Daoy (cell line): ENCODE data around the gene PPP1R7. TPM values are rescaled to one million over a fixed set of nuclear protein-coding genes. Genes with fewer than 3 reads are reported as not detected.

Experiments
- DNase-seq: peaks from one replicate; pipeline ENCODE4 v3.0.0-alpha.2; 2015; ENCODE audit warnings: low read depth
- total RNA-seq: library from RNA; depleted of rRNA; stranded (reverse); fragments of >200 nt; shearing (Covaris generic); gene quantifications from 2 replicates; pipeline ENCODE4 v1.2.3, GENCODE V29; 2014

PPP1R7 gene
- total RNA-seq, 1 experiment from 2014 or later, result 74.7 TPM

DNA sequence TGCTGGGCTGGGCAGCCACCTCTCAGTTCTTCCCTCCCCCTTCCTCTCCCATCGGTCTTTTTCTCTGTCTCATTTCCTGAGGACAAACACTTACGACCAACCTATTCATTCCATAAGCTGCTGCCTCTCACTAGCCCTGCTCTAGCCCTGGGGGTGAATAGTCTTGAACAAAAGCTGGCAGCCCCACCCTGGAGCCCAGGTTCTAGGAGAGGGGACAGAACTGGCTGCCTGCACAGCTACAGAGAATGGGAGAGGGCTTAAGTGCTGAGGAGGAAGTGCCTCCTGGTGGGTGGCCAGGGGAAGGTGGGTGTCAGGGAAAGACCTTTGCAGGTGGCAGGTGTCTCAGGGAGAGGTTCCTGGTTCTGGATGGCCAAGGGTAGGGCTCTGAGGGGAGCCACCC, 61.0 kb downstream of the PPP1R7 start:
- DNase-seq, result no peak

DNA sequence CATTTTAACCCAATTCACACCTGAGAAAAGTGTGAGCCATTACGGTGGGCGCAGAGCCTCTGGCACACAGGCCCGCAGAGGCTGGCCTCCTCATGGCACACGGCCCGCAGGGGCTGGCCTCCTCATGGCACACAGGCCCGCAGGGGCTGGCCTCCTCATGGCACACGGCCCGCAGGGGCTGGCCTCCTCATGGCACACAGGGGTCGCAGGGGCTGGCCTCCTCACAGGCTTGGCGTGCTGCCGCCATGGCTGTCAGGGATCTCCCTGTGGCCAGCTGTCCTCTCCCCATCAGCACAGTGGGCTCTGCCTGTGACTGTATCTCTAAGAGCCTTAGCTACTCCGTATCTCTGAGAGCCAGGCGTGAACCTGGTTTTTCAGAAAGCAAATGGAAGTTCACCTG, 62.8 kb downstream of the PPP1R7 start:
- DNase-seq, result no peak

DNA sequence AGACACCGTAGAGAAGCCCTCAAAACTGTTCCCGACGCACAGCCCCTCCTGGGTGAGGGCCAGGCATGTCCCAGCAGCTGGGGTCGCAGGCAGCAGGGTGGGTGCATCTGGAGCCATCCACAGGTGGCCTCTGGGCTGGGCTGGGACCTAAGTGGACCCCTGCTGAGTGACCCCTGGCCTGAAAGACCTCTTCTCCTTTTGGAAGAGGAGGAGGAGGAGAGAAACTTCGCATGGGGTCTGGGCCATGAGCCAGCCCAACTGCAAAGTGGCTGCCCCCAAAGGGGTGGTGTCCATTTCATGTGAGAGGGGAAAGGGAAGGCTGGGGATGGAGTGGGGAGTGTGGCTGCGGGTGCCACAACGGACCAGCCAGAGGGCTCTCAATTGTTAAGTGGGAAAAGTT, 63.3 kb downstream of the PPP1R7 start:
- no peak for DNase-seq

DNA sequence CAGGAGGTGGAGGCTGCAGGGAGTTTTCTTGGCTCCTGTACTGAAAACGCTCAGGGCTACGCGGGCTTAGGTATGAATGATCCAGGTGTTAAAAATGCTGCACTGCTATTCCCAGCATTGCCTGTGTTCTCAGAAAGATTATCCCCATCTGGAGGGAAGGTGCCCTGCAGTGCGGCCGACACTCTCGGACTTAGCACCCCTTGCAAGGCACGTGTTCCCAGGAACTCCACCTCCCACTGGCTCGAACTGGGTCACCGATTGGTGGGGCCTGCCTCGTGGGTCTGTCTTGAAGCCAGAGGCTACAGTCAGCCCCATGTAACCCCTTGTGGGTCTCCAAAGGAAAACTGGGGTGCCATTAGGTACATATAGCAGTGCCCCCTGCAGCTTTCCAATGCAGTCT, 63.9 kb downstream of the PPP1R7 start:
- no peak for DNase-seq

DNA sequence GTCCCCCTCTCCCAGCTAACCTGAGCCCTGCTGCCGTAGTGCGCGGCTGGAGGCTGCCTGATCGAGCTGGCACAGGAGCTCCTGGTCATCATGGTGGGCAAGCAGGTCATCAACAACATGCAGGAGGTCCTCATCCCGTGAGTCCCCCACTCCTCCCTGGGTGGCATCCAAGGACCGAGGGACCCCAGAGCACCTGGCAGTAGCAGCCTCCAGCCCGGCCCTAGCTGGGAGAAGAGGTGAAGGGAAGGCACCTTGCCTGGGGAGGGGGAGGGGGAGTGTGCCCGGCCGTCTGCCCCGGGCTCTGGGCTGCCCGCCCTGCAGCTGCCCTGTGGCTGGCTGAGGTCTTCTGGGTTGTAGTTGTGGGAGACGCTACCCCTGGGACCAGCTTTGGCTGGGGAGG, 64.5 kb downstream of the PPP1R7 start:
- DNase-seq, result no peak

DNA sequence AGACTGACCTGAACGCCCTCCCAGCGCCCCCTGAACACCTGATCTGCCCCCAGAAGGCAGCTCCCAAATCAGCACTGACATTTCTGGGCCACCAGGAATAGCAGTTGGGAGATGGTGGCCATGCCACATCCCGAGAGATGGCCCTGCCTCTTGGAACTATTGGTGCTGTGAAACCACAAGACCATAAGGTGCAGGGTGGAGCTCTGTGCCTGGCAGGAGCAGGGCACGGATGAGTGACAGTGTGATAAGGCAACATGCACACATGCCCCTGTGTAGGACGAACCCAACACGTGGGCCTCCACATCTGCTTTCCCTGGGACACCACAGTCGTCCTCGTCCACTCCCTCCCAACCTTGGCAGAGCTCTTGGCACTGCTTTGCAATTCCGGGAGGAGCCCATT, 65.2 kb downstream of the PPP1R7 start:
- DNase-seq, result no peak

DNA sequence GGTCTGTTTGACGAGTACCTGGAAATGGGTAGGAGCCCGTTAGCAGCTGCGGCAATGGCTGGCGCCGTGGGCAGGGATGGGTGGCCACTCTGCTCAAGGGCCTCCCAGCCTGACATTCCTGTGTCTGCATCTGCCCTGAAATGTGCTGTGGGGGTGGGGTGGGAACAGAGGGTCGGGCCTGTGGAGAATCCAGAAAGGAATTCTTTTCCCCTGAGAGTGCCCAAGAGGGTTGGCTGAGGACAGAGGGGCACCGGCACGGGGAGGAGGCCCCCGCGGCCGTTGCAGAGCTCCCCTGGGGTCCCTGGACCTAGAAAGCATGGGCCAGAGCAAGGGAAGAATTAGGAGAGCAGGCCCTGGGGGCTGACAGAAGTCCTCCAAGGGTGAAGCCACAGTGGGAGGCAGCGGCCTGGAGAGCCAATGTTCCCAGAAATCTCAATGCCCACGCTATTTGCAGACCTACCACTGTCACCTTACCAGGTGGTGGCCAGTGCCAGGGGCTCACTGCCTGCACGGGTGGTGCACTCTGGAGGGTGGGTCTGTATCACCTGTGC, 66.0 kb downstream of the PPP1R7 start:
- DNase-seq, result no peak

DNA sequence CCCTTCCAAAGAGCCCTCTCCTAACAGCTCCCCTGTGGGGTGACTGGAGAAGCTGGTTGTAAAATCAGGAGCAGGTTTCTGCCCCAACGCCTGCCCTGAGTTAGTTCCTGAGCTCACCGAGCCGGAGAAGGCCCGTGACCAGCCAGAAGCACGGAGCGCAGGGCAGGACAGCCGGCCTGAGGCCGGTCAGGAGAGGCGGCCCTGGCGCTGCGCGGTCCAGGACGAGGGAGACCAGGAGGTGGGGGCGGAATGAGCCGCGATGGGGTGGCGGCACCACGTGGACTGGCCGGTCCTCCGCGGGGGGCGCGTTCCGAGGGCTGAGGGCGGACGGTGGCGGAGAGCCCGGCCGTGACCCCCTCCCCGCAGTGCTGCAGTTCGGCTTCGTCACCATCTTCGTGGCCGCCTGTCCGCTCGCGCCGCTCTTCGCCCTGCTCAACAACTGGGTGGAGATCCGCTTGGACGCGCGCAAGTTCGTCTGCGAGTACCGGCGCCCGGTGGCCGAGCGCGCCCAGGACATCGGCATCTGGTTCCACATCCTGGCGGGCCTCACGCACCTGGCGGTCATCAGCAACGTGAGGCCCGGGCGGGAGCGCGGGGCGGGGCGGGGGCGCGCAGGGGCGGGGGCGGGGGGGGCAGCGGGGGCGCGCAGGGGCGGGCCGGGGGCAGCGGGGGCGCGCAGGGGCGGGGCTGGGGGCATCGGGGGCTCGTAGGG, 67.2 kb downstream of the PPP1R7 start:
- DNase-seq, result peak; percentile 70

DNA sequence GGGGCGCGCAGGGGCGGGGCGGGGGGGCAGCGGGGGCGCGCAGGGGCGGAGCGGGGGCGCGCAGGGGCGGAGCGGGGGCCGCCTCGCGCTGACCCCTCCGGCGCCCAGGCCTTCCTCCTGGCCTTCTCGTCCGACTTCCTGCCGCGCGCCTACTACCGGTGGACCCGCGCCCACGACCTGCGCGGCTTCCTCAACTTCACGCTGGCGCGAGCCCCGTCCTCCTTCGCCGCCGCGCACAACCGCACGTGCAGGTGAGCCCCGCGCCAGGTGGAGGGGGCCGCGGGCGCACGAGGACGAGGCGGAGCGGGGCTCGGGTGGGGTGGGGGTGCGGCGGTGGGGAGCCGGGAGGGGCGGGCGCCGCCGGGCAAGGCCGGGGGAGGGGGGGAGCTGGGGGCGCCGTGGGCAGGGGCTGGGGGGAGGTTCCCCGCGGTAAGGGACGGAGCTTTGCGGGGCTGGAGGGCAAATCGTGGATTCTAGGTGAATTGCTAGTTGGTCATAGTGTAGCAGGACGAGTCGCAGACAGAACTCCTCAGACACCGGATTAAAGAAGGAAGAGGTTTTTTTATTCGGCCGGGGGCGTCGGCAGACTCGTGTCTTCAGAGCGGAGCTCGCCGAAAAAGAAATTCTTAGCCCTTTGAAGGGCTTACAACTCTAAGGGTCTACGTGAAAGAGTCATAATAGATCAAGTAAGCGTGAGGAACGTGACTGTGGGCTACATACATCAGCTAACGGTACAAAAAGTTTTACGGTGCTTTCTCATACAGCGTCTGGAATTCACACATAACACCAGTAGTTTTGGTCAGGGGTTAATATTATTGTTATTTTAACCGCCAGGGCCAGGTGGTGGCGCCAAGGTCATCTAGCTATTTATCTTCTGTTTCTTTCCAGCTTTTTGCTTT, 68.1 kb downstream of the PPP1R7 start:
- peak; percentile 65 for DNase-seq

DNA sequence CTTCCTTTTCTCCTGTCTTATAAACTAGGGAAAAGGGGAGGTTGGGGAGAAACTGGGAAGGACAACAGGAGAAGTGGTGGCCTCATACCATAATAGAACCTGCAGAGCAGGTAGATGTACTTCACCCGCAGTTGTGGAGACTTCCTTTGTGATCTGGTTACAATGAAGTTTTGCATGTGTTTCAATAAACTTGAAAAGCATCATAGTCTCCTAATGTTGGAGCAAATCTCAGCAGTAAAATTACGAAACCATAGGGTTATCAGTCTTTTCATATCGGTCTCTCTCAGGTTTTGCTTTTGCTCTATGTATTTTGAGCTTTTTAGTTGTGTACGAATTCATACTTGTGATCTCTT, 68.7 kb downstream of the PPP1R7 start:
- no peak for DNase-seq

DNA sequence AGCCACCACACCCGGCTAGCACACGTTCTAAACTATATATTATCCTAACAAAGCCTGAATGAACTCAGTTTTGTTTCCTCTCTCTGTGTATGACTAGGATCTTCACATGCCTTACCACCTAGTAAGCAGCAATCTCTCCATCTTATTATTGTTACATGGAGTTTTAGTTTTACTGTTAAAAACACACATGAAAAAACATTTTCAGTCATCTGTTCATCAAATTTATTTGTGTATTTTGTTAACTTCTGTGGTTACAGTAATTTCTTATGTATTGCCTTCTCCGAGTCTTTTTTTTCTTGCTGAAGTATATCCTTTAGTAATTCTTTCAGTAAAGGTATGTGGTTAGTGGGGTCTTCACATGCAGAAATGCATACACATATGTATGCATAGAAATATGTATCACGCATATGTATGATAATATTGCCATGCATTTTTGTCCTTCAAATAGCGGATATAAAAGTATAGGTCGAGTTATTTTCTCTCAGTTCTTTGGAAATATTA, 69.6 kb downstream of the PPP1R7 start:
- DNase-seq, result no peak

DNA sequence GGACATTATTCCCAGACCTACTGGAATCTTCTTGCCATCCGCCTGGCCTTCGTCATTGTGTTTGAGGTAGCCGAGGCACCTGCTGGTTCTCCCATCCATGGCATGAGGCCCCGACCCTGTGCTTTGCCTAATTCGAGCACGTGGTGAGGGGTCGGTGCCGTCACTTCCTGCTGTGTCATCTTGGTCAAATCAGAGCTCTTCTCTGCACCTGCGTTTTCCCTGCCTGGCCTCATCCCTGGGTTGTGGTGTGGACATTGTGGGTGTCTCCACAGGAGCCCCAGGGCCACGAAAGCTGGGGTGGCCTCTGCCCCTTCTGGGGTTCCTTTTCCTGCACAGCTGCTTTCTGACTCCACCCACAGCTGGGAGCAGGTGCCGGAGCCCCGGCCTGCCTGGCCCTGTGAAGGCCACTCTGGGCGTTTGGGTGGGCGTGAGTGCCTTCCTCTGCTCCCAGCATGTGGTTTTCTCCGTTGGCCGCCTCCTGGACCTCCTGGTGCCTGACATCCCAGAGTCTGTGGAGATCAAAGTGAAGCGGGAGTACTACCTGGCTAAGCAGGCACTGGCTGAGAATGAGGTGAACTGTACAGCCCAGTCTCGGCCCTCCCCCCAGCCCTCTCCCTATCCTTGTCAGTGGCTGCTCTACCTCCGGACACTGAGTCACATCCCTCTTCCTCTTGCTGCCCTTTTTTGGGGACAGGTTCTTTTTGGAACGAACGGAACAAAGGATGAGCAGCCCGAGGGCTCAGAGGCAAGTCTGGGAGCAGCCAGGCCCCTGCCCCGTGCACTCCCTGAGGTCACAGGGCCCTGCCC, 73.1 kb downstream of the PPP1R7 start:
- peak; percentile 35 for DNase-seq

DNA sequence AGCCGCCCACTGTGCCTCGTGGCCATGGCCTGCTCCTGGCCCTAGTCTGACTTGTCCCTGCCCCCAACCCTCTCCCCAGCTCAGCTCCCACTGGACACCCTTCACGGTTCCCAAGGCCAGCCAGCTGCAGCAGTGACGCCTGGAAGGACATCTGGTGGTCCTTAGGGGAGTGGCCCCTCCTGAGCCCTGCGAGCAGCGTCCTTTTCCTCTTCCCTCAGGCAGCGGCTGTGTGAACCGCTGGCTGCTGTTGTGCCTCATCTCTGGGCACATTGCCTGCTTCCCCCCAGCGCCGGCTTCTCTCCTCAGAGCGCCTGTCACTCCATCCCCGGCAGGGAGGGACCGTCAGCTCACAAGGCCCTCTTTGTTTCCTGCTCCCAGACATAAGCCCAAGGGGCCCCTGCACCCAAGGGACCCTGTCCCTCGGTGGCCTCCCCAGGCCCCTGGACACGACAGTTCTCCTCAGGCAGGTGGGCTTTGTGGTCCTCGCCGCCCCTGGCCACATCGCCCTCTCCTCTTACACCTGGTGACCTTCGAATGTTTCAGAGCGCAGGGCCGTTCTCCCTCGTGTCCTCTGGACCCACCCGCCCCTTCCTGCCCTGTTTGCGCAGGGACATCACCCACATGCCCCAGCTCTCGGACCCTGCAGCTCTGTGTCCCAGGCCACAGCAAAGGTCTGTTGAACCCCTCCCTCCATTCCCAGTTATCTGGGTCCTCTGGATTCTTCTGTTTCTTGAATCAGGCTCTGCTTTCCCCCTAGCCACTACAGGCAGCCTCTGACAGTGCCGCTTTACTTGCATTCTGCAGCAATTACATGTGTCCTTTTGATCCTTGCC, 74.0 kb downstream of the PPP1R7 start:
- peak; percentile 70 for DNase-seq

DNA sequence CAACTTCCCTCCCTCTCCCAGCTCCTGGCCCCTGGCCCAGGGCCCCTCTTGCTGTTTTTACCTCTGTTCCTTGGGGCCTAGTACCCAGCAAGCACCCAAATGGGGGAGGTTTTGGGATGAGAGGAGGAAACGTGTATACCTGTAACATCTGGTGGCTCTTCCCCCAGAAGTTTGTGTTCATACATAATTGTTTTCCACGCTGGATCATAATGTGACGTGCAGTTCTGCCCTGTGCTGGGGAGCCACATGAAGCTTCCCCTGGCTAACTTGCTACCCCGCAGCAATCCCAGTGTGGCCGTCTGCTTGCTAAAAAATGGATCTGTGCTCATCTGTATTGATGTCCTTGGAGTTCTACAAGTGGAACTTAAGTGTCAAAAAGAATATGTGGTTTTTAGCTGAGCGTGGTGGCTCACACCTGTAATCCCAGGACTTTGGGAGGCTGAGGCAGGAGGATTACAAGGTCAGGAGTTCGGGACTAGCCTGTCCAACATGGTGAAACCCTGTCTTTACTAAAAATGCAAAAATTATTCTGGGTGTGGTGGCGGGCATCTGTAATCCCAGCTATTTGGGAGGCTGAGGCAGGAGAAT, 74.7 kb downstream of the PPP1R7 start:
- no peak for DNase-seq

DNA sequence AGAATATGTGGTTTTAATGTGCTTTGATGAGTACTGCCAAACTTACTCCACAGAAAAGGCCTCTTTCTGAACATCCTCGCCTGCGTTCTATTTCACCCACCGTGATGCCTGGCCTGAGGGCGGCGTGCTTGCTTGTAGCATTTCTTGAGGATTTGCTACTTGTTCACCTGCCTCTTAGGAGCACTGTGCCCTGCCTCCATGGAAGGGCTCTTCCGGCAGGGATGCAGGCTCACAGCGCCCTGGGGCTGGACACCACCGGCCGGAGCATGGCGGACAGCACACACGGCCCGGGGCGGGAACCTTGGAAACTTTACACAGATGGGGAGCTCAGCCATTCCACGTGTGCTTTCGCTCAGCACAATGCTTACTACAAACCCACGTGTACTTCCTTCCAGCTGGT, 75.3 kb downstream of the PPP1R7 start:
- no peak for DNase-seq

DNA sequence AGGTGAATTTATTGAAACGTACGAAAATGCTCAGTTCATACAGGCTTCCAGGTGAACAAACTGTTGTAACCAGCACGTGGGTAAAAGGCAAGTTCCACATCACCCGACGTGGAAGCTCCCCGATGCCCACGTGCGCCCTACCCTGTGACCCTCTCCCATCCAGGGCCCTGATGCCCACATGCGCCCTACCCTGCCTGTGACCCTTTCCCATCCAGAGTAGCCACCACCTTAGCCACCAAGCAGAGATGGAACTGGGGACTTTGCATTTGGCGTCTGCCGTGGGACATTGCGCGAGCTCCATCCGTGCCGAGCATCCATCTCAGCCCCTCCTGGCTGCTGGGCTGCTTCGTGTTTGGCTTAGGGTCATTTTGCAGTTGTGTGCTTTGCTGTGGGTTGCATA, 75.7 kb downstream of the PPP1R7 start:
- no peak for DNase-seq

DNA sequence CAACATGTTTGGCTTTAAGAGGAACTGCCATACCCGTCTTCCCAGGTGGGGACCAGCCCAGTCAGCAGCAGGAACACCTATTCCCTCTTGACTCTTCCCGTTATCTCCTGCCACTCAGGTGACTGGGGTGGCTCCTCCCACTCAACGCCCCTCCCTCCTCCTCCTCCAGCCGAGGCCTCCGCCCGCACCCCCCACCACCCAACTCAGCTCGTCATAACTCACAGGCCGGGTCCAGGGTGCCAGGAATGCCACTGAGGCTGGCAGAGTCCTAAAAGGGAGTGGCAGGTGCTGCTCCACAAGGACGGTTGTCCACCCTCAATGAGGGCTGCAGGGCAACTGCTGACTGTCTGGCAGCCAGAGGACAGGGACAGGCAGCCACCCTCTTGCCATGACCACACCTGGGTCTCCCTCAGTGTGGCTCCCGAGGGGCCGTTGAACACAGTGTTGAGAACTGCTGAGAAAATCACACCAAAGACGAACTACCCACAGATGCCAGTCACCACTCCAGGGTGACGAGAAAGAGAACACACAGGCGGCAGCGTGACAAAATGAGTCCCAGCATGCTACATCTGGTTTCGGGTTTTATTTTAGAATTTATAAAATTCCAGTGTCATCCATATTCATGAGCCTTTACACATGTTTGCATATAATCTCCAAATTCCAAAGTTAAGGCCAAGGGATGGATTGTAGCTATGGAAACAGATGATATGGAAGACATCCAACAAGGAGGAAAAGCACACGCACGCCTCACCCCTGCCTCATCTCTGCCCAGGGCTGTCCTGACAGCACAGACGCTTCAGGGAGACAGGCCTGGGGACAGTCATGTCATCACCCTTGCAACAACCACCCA, 76.7 kb downstream of the PPP1R7 start:
- DNase-seq, result no peak

DNA sequence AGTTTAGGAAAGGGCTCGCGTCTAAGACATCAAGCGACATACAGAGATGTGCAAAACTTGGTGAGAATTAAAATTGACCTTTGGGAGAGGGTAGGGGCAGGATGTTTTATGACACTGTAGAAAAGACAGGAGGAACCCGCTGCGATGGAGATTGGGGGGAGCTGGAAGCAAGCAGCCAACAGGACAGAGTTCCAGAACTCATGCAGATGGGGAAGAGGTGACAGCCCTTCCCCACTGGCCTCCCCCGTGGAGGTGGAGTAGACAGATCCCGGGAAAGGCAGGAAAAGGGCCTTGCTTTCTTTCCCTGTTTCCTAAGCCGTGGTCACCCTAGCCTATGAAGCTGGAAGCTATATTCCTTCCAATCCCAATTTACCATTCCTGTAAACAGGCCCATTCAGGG, 77.3 kb downstream of the PPP1R7 start:
- DNase-seq, result no peak

DNA sequence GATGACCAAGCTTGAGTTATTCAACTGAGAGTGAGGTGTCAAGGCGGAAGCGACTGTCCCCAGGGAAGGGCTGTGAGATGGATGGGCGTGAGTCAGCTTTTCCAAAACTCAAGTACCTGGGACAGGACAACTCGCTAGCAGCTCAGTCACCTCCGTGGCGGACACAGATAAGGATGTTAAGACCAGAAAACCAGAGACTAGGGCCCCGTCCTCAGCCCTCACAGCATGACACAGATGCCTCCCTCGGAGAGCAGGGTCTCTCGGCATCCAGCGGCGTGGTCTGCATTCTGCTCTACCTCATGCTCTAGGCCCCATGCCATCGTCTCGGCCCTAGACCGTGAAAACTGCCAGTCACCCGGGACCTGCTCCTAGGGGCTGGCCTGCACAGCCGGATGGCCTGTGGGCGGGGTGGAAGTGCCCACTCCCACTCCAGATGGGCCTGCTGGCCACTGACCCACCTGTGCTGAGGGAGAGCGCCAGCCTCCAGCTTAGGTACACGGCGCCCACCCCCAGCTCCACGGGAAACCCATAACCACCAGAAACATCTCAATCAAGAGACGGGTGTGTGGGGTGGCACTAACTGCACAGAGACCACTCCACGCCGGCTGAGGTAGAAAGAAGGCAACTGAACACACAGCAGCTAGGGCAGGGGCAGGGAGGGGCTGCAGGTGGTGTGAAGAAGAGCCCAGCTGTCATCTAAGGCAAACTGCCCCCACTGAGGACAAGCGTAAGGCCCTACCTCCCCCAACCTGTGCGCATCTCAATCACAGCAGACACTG, 78.0 kb downstream of the PPP1R7 start:
- DNase-seq, result no peak
